ENCODE data around the gene INO80.
"Not testable (repeated sequence)": the region's sequence is repeated elsewhere in the genome, so short reads cannot be mapped to it uniquely, and the experiment has no call there.

Gene INO80

GRCh38 chr15:41121951-41122350 is 5.9 kb upstream of the INO80 start:
- DNase-seq (ENCODE audit: low read depth in 2 of 2) = no peak

- DNase-seq (ENCODE audit: low read depth in 2 of 2) = no peak
Observed at GRCh38 chr15:41116962-41117252, 827 bp upstream of the INO80 start.

GRCh38 chr15:41115652-41116115 is 396 bp downstream of the INO80 start:
- DNase-seq (ENCODE audit: low read depth in 2 of 2) = peak; percentile 60 to 61

GRCh38 chr15:41115161-41115651 is 874 bp downstream of the INO80 start:
- no peak for DNase-seq (ENCODE audit: low read depth in 2 of 2)

- DNase-seq (ENCODE audit: low read depth in 2 of 2) = no peak
Observed at GRCh38 chr15:41106947-41107346, 9.1 kb downstream of the INO80 start.

- DNase-seq (ENCODE audit: low read depth in 2 of 2) = no peak
Observed at GRCh38 chr15:41105348-41106334, 10.4 kb downstream of the INO80 start.

- no peak for DNase-seq (ENCODE audit: low read depth in 2 of 2)
Observed at GRCh38 chr15:41104234-41104633, 11.8 kb downstream of the INO80 start.

- DNase-seq (ENCODE audit: low read depth in 2 of 2) = no peak
Observed at GRCh38 chr15:41102854-41103253, 13.2 kb downstream of the INO80 start.

- DNase-seq (ENCODE audit: low read depth in 2 of 2) = no peak
Observed at GRCh38 chr15:41096178-41096577, 19.9 kb downstream of the INO80 start.

- no peak for DNase-seq (ENCODE audit: low read depth in 2 of 2)
Observed at GRCh38 chr15:41085029-41085428, 31.1 kb downstream of the INO80 start.

GRCh38 chr15:41080144-41080543 is 35.9 kb downstream of the INO80 start:
- no peak for DNase-seq (ENCODE audit: low read depth in 2 of 2)

- no peak for DNase-seq (ENCODE audit: low read depth in 2 of 2)
Observed at GRCh38 chr15:41079717-41080116, 36.4 kb downstream of the INO80 start.

GRCh38 chr15:41078879-41079278 is 37.2 kb downstream of the INO80 start:
- not testable (repeated sequence) for DNase-seq (ENCODE audit: low read depth in 2 of 2)

- DNase-seq (ENCODE audit: low read depth in 2 of 2) = no peak
Observed at GRCh38 chr15:41078125-41078524, 38.0 kb downstream of the INO80 start.

- DNase-seq (ENCODE audit: low read depth in 2 of 2) = no peak
Observed at GRCh38 chr15:41073028-41073427, 43.1 kb downstream of the INO80 start.

- DNase-seq (ENCODE audit: low read depth in 2 of 2) = no peak
Observed at GRCh38 chr15:41072013-41072412, 44.1 kb downstream of the INO80 start.

- DNase-seq (ENCODE audit: low read depth in 2 of 2) = no peak
Observed at GRCh38 chr15:41066516-41066915, 49.6 kb downstream of the INO80 start.

GRCh38 chr15:41061667-41062066 is 54.4 kb downstream of the INO80 start:
- no peak for DNase-seq (ENCODE audit: low read depth in 2 of 2)

GRCh38 chr15:41060505-41060904 is 55.6 kb downstream of the INO80 start:
- no peak for DNase-seq (ENCODE audit: low read depth in 2 of 2)

GRCh38 chr15:41056810-41057209 is 59.3 kb downstream of the INO80 start:
- no peak for DNase-seq (ENCODE audit: low read depth in 2 of 2)

GRCh38 chr15:41055706-41056105 is 60.4 kb downstream of the INO80 start:
- no peak for DNase-seq (ENCODE audit: low read depth in 2 of 2)

- DNase-seq (ENCODE audit: low read depth in 2 of 2) = no peak
Observed at GRCh38 chr15:41051139-41051538, 64.9 kb downstream of the INO80 start.

GRCh38 chr15:41048852-41049251 is 67.2 kb downstream of the INO80 start:
- DNase-seq (ENCODE audit: low read depth in 2 of 2) = no peak
